ACHN (cell line): ENCODE results near the gene ABCA4.
"Not testable (repeated sequence)": the region's sequence is repeated elsewhere in the genome, so short reads cannot be mapped to it uniquely, and the experiment has no call there.

Experiments used
- DNase-seq: peaks from one replicate; pipeline ENCODE4 v3.0.0-alpha.2; 2015
- in situ Hi-C: cut with HindIII; loops from 2 replicates; pipeline ENCODE4 v1.10.0; 2017; ENCODE audit warnings: low sequenced_read_pairs, low pct_ligation_motif_present, low pct_unique_long_range_greater_than_20kb

Gene ABCA4

GRCh38 chr1:94001397-94002045 is 119.4 kb downstream of the ABCA4 start:
- DNase-seq = no peak
- in situ Hi-C loops = no loop called here

GRCh38 chr1:94000510-94001282 is 120.3 kb downstream of the ABCA4 start:
- no peak for DNase-seq
- in situ Hi-C loops = no loop called here

GRCh38 chr1:93999840-94000415 is 121.0 kb downstream of the ABCA4 start:
- no peak for DNase-seq
- in situ Hi-C loops = no loop called here

- DNase-seq, in situ Hi-C loops: not testable (repeated sequence)
Observed at GRCh38 chr1:93998532-93998931, 122.4 kb downstream of the ABCA4 start.

GRCh38 chr1:93997756-93998155 is 123.2 kb downstream of the ABCA4 start:
- in situ Hi-C loops = no loop called here
- no peak for DNase-seq

GRCh38 chr1:93995837-93996536 is 125.0 kb downstream of the ABCA4 start:
- in situ Hi-C loops = no loop called here
- no peak for DNase-seq

- in situ Hi-C loops = no loop called here
- no peak for DNase-seq
Observed at GRCh38 chr1:93993731-93994130, 127.2 kb downstream of the ABCA4 start.

- DNase-seq = no peak
- in situ Hi-C loops = no loop called here
Observed at GRCh38 chr1:93992954-93993353, 128.0 kb downstream of the ABCA4 start.

GRCh38 chr1:93992190-93992589 is 128.8 kb downstream of the ABCA4 start:
- in situ Hi-C loops = no loop called here
- DNase-seq = no peak

- no peak for DNase-seq
Observed at GRCh38 chr1:93991271-93991670, 129.7 kb downstream of the ABCA4 start.

GRCh38 chr1:93990477-93990876 is 130.5 kb downstream of the ABCA4 start:
- in situ Hi-C loops = not testable (repeated sequence)

More at GRCh38 chr1:93991271-93991670, 129.7 kb downstream of the ABCA4 start:
- in situ Hi-C loops = no loop called here

GRCh38 chr1:93990010-93990409 is 130.9 kb downstream of the ABCA4 start:
- in situ Hi-C loops = no loop called here
- DNase-seq = no peak

More at GRCh38 chr1:93990477-93990876, 130.5 kb downstream of the ABCA4 start:
- DNase-seq = not testable (repeated sequence)

GRCh38 chr1:93989601-93990000 is 131.3 kb downstream of the ABCA4 start:
- in situ Hi-C loops = no loop called here
- DNase-seq = no peak

- in situ Hi-C loops = no loop called here
- no peak for DNase-seq
Observed at GRCh38 chr1:93988634-93989350, 132.2 kb downstream of the ABCA4 start.

GRCh38 chr1:93981274-93981667 is 139.7 kb downstream of the ABCA4 start:
- DNase-seq = no peak
- in situ Hi-C loops = no loop called here

GRCh38 chr1:93980320-93981273 is 140.4 kb downstream of the ABCA4 start:
- in situ Hi-C loops = no loop called here
- DNase-seq = peak; percentile 8

- in situ Hi-C loops = no loop called here
- no peak for DNase-seq
Observed at GRCh38 chr1:93979718-93980319, 141.1 kb downstream of the ABCA4 start.
